ENCODE measurements around the gene TUBGCP5.

DNA sequence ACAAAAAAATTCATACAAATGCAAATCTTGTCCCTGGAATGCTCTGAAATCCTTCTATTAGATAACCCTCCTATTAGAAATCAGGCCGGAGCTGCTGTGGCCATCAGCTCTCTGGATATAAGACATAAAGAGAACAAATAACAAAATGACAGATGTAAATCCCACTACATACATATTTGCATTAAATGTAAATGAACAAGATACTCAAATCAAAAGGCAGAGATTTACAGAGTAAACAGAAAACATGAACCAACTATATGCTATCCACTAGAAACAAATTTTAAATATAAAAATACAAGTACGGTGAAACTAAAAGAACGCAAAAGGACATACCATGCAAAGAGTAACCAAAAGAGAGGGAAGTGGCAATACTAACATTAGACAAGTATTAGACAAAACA, 69.9 kb downstream of the TUBGCP5 start:
- TF ChIP-seq, protein P1, sequence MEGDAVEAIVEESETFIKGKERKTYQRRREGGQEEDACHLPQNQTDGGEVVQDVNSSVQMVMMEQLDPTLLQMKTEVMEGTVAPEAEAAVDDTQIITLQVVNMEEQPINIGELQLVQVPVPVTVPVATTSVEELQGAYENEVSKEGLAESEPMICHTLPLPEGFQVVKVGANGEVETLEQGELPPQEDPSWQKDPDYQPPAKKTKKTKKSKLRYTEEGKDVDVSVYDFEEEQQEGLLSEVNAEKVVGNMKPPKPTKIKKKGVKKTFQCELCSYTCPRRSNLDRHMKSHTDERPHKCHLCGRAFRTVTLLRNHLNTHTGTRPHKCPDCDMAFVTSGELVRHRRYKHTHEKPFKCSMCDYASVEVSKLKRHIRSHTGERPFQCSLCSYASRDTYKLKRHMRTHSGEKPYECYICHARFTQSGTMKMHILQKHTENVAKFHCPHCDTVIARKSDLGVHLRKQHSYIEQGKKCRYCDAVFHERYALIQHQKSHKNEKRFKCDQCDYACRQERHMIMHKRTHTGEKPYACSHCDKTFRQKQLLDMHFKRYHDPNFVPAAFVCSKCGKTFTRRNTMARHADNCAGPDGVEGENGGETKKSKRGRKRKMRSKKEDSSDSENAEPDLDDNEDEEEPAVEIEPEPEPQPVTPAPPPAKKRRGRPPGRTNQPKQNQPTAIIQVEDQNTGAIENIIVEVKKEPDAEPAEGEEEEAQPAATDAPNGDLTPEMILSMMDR (conservative IDR thresholded peaks at IDR 0.05) = no peak
- no peak for TF ChIP-seq EZH2 (IDR thresholded peaks at IDR 0.05; ENCODE audit: low read depth)
